Uterus (tissue), 2 donors: Measurements from ENCODE around the gene RRAD.

ENCODE experiments used
- POLR2A ChIP-seq, 2 donors: fragments of 450-650 bp; IDR thresholded peaks; one replicate each; pipeline ENCODE4 v1.6.1; 2016; ENCODE audit warnings: antibody characterized with exemption in 2 of 2, mild to moderate bottlenecking in 1 of 2, moderate library complexity in 1 of 2
- TF ChIP-seq, protein P1 (sequence below), 4 experiments: fragments of 200-600 bp in 2 of 4; fragments of 450-650 bp in 2 of 4; sonication (generic) in 2 of 4; IDR thresholded peaks; one replicate each; pipeline ENCODE4 v1.5.1; 2016 to 2019; ENCODE audit warnings: antibody characterized with exemption in 4 of 4, mild to moderate bottlenecking in 2 of 4, moderate library complexity in 1 of 4

DNA sequence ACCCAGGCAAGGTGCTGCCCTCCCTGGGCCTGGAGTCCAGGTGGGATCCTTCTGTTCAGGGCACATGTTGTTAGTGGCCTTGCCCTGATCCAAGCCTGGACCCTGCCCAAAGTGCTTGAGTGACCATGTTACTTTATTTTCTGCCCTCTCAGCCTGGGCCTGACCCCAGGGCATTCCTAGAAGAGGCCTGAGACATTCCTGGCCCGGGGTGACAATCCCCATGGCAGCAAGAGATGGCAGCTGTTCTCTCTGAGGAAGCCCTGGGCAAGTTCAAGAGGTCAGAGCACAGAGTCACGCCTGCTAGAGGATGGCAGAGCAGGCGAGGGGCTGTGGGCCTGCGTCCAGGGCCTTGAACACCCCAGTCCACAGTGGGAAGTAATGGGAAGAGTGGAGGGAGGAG, 11.6 kb downstream of the RRAD start:
- TF ChIP-seq, protein P1, sequence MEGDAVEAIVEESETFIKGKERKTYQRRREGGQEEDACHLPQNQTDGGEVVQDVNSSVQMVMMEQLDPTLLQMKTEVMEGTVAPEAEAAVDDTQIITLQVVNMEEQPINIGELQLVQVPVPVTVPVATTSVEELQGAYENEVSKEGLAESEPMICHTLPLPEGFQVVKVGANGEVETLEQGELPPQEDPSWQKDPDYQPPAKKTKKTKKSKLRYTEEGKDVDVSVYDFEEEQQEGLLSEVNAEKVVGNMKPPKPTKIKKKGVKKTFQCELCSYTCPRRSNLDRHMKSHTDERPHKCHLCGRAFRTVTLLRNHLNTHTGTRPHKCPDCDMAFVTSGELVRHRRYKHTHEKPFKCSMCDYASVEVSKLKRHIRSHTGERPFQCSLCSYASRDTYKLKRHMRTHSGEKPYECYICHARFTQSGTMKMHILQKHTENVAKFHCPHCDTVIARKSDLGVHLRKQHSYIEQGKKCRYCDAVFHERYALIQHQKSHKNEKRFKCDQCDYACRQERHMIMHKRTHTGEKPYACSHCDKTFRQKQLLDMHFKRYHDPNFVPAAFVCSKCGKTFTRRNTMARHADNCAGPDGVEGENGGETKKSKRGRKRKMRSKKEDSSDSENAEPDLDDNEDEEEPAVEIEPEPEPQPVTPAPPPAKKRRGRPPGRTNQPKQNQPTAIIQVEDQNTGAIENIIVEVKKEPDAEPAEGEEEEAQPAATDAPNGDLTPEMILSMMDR (IDR thresholded peaks at IDR 0.05) = no peak
- TF ChIP-seq POLR2A (IDR thresholded peaks at IDR 0.05) = no peak
